H1 (cell line): ENCODE results near the gene CCDC154. TPM values are rescaled to one million over a fixed set of nuclear protein-coding genes. Genes with fewer than 3 reads are reported as not detected.

Experiments used
- GABPA ChIP-seq: IDR thresholded peaks from 2 replicates; pipeline ENCODE4 v1.6.1; 2011; ENCODE audit warnings: mild to moderate bottlenecking, low read length, moderate library complexity, borderline replicate concordance; ENCODE audit not compliant: insufficient read depth
- polyA plus RNA-seq, 7 experiments: library from polyadenylated mRNA; depleted of rRNA in 3 of 7; stranded (reverse) in 5 of 7; unstranded in 2 of 7; fragments of >200 nt in 5 of 7; fragments of 200-250 nt in 2 of 7; gene quantifications; 1 replicate in 5 of 7; 2 replicates in 1 of 7; 4 replicates in 1 of 7; pipeline versions ENCODE4 v1.2.1 to v1.2.3, GENCODE V29; 2011 to 2013; ENCODE audit warnings: missing spikeins in 2 of 7, mixed read lengths in 2 of 7
- total RNA-seq: library from RNA; stranded (reverse); fragmentation: NEBNext Ultra II Directional; extraction: Animal tissue kit (Norgen Biotek cat#: 25700); gene quantifications from 2 replicates; pipeline ENCODE4 v1.2.1, GENCODE V29; 2021

CCDC154 gene
- total and polyA plus RNA-seq, 2 of the 8 experiments (the other 6 are each of a cell fraction or from before 2014, with no cell fraction given), result 0.15 to 0.88 TPM

DNA sequence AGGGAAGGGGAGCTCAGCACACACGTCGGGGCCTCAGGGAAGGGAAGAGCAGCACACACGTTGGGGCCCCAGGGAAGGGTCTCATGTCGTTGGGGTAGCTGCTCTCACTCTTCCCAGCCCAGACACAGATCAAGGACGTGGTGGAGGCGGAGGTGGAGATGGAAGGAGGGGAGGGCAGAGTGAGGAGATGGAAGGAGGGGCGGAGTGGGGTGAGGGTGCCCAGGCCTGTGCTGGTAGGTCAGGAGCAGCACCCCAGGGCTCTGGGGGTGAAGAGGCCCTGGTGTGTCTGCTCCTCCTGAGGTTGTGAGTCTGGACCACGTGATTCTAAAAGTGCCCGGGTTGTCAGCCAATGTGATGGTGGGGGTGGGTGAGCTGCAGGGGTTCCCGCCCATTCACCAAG lies 15.6 kb upstream of the CCDC154 start (continued):
- no peak for TF ChIP-seq GABPA
